Astrocyte of the spinal cord (primary cell): ENCODE results near the gene ABCC3.

Source experiments
- DNase-seq: peaks from one replicate; pipeline ENCODE4 v3.0.0; 2011; ENCODE audit warnings: low read depth, low spot score
- H3K4me3 ChIP-seq: 2 replicates; pipeline ENCODE4 v1.5.1; 2011; ENCODE audit warnings: low read depth, mild to moderate bottlenecking, low read length, moderate library complexity
- CTCF ChIP-seq: IDR thresholded peaks from 2 replicates; pipeline ENCODE4 v1.5.1; 2012; ENCODE audit warnings: low read depth, mild to moderate bottlenecking, low read length, inconsistent platforms
- in situ Hi-C: cut with HindIII; loops from 2 replicates; pipeline ENCODE4 v1.10.0; 2017; ENCODE audit warnings: low sequenced_read_pairs

The ABCC3 gene

GRCh38 chr17:50596191-50597037, 38.3 kb upstream of the ABCC3 start:
- H3K4me3 ChIP-seq = no peak overlapping the region
- DNase-seq = no peak
- in situ Hi-C loops = no loop called here
- peak; percentile 41 for TF ChIP-seq CTCF

GRCh38 chr17:50598487-50598886, 36.2 kb upstream of the ABCC3 start:
- no peak for TF ChIP-seq CTCF
- in situ Hi-C loops = no loop called here
- DNase-seq = no peak
- H3K4me3 ChIP-seq = no peak overlapping the region

DNA sequence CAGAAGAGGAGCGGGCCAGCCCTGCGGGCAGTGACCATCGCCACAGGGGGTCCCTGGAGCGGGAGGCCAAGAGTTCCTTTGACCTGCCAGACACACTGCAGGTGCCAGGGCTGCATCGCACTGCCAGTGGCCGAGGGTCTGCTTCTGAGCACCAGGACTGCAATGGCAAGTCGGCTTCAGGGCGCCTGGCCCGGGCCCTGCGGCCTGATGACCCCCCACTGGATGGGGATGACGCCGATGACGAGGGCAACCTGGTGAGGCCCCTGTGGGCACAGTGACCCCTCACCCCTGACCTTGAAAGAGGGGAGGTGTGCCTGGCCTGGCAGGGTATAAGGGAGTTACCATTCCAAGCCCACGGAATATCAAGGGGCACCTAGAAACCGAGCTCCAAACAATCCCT, 35.1 kb upstream of the ABCC3 start:
- no peak overlapping the region for H3K4me3 ChIP-seq
- in situ Hi-C loops = no loop called here
- no peak for TF ChIP-seq CTCF
- no peak for DNase-seq

DNA sequence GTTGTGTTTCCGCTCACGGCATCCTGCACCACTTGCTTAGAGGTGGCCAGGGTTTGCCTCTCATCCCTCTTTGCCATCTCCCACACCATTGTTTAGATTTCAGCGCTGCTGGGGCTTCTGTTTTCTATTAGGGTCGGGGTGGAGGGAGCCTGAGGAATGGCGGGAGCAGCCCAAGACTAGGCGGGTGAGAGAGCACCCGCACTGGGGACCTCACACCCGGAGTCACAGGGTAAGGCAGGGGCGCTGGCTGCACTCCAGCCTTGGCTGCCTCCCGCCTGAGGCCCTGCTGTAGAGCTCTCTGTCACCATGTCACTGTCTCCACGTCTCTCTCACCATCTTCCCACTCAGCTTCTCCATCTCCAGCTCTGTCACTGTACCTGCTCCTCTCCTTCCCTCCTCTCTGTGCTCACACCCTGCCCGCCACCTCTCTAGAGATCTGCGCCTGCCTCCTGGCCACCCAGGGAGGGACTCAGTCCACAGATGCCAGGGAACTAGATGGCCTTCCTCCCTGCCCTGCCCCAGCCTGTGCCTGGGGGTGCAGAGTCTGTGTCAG, 32.8 kb upstream of the ABCC3 start:
- H3K4me3 ChIP-seq = no peak overlapping the region
- in situ Hi-C loops = no loop called here
- TF ChIP-seq CTCF = no peak
- no peak for DNase-seq

DNA sequence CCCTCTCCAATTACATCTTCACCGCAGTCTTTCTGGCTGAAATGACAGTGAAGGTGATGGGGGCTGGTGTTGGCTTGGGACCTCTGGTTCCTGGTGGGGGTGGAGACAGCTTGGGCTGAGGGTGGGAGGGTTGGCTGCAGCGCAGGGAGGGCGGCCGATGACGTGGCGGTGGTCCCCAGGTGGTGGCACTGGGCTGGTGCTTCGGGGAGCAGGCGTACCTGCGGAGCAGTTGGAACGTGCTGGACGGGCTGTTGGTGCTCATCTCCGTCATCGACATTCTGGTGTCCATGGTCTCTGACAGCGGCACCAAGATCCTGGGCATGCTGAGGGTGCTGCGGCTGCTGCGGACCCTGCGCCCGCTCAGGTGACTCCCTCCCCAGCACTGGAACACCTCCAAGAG, 31.8 kb upstream of the ABCC3 start:
- no peak for TF ChIP-seq CTCF
- in situ Hi-C loops = no loop called here
- no peak overlapping the region for H3K4me3 ChIP-seq
- no peak for DNase-seq

DNA sequence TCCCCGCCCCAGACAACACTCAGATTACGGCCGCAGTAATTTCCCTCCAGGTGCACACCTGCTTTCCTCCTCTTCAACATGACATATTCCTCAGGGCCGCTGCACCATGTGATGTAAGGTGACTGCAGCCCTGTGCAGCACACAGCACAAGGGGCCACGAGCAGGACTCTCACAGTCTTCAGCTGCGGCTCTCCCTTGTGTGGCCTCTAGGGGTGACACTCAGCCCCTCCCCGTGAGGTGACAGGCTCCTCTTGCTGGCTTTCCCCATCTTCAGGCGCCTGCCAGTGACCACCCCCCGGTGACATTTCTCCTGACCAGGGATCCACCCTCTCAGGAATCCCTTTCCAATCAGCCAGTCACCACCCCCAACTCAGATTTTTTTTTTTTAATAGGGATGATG, 31.3 kb upstream of the ABCC3 start:
- in situ Hi-C loops = no loop called here
- TF ChIP-seq CTCF = peak; percentile 14
- H3K4me3 ChIP-seq = no peak overlapping the region
- no peak for DNase-seq
